ENCODE data around the gene NT5C. TPM values are rescaled to one million over a fixed set of nuclear protein-coding genes. Genes with fewer than 3 reads are reported as not detected.

Gene NT5C
- total RNA-seq, 4 donors from 2014 or later, result 62.5 to 107 (median 105) TPM

DNA sequence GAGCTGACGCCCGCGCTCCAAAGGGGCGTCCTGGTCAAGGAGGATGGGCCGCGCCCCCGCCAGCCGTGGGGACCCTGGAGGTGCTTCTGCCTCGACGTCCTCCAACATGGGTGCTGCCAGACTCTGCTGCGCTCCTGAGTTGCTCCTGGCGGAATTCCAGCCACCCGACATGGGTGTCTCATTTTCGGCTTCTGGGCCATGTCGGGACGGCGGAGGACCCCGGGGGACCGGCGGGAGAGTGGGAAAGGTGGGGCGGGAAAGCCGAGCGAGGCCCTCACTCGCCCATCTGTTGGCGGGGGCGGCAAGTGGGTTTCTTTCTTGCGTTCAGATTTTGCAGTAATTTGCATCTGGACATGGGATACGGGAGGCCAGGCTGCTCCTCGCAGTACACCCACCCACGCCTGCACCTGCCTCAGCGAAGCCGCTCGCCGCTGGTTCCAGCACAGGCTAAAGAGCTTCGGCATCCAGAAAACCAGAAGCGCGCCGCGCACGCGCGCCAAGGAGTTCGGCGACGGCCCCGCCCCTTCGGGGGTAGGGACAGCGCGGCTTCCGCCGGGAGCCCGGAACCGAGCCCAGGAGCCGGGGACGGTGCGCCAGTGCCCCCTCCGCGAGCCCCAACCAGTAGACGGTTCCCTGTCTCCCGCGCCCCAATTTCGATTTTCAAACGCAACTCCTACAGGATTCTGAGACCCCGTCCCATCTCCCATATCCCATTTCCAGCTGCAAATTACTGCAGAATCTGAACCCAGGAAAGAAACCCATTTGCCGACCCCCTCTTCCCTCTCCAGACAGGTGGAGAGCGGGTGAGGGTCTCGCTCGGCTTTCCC, 21.9 kb downstream of the NT5C start, which contains the start of gene ARMC7:
Gene ARMC7, plus strand, starts transcription at position 563 of the 827 bp plus-strand sequence. CDS start 320 bp downstream, outside the sequence.
- intact Hi-C loops (cut with DNase I; ENCODE audit: low total_unique reads), result loop anchor here (5.0 to 10.0 kb wide), 2 partner anchors 63 to 95 kb away; partner anchors contain the start of gene NUP85
- H3K4me3 ChIP-seq (ENCODE audit: low read depth, poor library complexity, severe bottlenecking), result peak within 1 kb of the TSS; percentile 37
- no peak for TF ChIP-seq CTCF (IDR thresholded peaks at IDR 0.05)
- no peak for TF ChIP-seq POLR2A (IDR thresholded peaks at IDR 0.05)
- peak; percentile 84 to 97 for DNase-seq (ENCODE audit: low spot score in 2 of 2)
- WGBS, 2 donors, result 0 to 1% methylated on average over 25 to 62 of the region's 68 CpGs

- TF ChIP-seq POLR2A (IDR thresholded peaks at IDR 0.05) (no peak), CTCF (IDR thresholded peaks at IDR 0.05) (no peak)
- 8% methylated on average over 22 of the region's 22 CpGs for WGBS, 2 donors
- DNase-seq (ENCODE audit: low spot score in 2 of 2), result no peak
- intact Hi-C loops (cut with DNase I; ENCODE audit: low total_unique reads), result no loop called here
- peak overlapping the region; percentile 12 for H3K4me3 ChIP-seq (ENCODE audit: low read depth, poor library complexity, severe bottlenecking)
Observed at GRCh38 chr17:75109046-75109406, 22.5 kb downstream of the NT5C start.

GRCh38 chr17:75108193-75108592, 23.3 kb downstream of the NT5C start:
- no peak for DNase-seq (ENCODE audit: low spot score in 2 of 2)
- WGBS, 2 donors, result 83 to 95% methylated on average over 2 of the region's 2 CpGs
- TF ChIP-seq CTCF (IDR thresholded peaks at IDR 0.05), result no peak
- no peak for TF ChIP-seq POLR2A (IDR thresholded peaks at IDR 0.05)
- intact Hi-C loops (cut with DNase I; ENCODE audit: low total_unique reads), result no loop called here
- no peak overlapping the region for H3K4me3 ChIP-seq (ENCODE audit: low read depth, poor library complexity, severe bottlenecking)

DNA sequence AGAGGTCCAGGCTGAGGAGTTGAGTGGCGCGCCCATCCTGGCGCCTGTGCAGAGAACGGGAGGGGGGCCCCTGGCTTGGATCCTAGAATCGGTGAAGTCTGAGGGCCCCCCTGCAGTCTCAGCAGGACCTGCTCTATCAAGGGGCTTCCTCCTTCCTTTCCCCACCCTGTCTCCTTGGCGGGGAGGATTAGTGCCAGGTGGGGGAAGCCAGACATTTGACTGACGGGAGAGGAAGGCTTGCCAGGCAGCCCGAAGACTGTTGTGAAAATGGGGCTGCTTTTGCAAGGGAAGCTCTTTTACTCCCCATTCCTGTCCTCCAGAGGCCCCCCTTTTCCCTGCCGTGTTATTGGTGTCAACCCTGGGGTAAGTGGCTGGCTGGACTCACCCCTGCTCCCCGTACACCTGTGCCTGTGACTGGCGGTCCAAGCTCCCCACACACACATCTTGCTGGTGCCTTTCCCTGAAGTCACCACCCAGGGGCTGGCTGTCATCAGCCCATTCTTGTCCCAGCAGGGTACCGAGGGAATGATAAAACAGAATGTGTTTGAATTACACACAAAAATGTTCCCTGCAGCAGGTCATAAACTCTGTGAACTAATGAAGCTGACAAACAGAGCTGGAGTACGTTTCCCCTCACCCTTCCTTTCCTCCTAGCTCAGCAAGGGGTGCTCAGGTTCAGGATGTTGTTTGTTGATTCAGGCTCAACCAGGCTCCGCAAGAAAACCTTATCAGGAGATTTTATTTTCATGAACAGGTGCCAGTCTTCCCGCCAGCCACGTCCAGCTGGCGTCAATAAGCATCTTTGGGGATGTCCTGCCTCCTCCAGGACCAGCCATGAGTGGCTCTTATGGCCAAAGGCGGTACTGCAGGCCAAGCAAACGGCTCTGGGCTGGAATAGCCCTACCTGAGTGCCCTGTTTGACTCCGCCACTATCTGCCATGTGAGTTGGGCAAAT, 26.1 kb downstream of the NT5C start:
- TF ChIP-seq CTCF (IDR thresholded peaks at IDR 0.05) (peak in 1 of 3 donors; percentile 23), POLR2A (IDR thresholded peaks at IDR 0.05) (no peak)
- H3K4me3 ChIP-seq (ENCODE audit: low read depth, poor library complexity, severe bottlenecking), result no peak overlapping the region
- intact Hi-C loops (cut with DNase I; ENCODE audit: low total_unique reads), result no loop called here
- 67 to 68% methylated on average over 20 of the region's 20 CpGs for WGBS, 2 donors
- DNase-seq (ENCODE audit: low spot score in 2 of 2), result no peak

- intact Hi-C loops (cut with DNase I; ENCODE audit: low total_unique reads), result no loop called here
- H3K4me3 ChIP-seq (ENCODE audit: low read depth, poor library complexity, severe bottlenecking), result no peak overlapping the region
- DNase-seq (ENCODE audit: low spot score in 2 of 2), result no peak
- TF ChIP-seq CTCF (IDR thresholded peaks at IDR 0.05) (no peak), POLR2A (IDR thresholded peaks at IDR 0.05) (no peak)
- 80 to 93% methylated on average over 14 of the region's 14 CpGs for WGBS, 2 donors
Observed at GRCh38 chr17:75103601-75104554, 27.7 kb downstream of the NT5C start.
